Calu3 (cell line): Measurements from ENCODE around the gene USP44. TPM values are rescaled to one million over a fixed set of nuclear protein-coding genes. Genes with fewer than 3 reads are reported as not detected.

ENCODE experiments used
- BruUV-seq: library from RNA; stranded (reverse); fragments of 400-500 nt; replicated peaks from 2 replicates; lab custom pipeline; 2021; lab: Mats Ljungman, UMichigan
- CTCF ChIA-PET: fragments of 300-600 bp; sonication (Branson Sonifier 250); formaldehyde crosslinking; loops from one replicate; lab custom pipeline; 2022; ENCODE audit warnings: antibody characterized with exemption; lab: Charles Lee
- DNase-seq: peaks from one replicate; pipeline ENCODE4 v3.0.0; 2022
- H3K27ac Mint-ChIP-seq: one replicate; pipeline ENCODE4 v1.8.0; 2022; ENCODE audit warnings: mixed read lengths; ENCODE audit not compliant: unreplicated experiment
- H3K27me3 Mint-ChIP-seq: one replicate; pipeline ENCODE4 v1.8.0; 2022; ENCODE audit warnings: mixed read lengths; ENCODE audit not compliant: unreplicated experiment
- H3K36me3 Mint-ChIP-seq: one replicate; pipeline ENCODE4 v1.8.0; 2022; ENCODE audit warnings: mild to moderate bottlenecking, moderate library complexity, mixed read lengths; ENCODE audit not compliant: insufficient read depth, unreplicated experiment
- H3K4me1 Mint-ChIP-seq: one replicate; pipeline ENCODE4 v1.8.0; 2022; ENCODE audit warnings: mild to moderate bottlenecking, low read depth, mixed read lengths; ENCODE audit not compliant: unreplicated experiment
- H3K4me3 Mint-ChIP-seq: one replicate; pipeline ENCODE4 v1.8.0; 2022; ENCODE audit warnings: mild to moderate bottlenecking, low read depth, moderate library complexity, mixed read lengths; ENCODE audit not compliant: unreplicated experiment
- H3K9me3 Mint-ChIP-seq: one replicate; pipeline ENCODE4 v1.8.0; 2022; ENCODE audit warnings: low read depth, mixed read lengths; ENCODE audit not compliant: unreplicated experiment
- intact Hi-C: fragments of 100-400 bp; cut with micrococcal nuclease; formaldehyde crosslinking; loops from one replicate; pipeline ENCODE4 v1.10.0; 2022; ENCODE audit not compliant: unreplicated experiment
- total RNA-seq: library from RNA; stranded (reverse); gene quantifications from 2 replicates; pipeline ENCODE4 v1.2.3, GENCODE V29; 2022
- TF ChIP-seq, protein P1 (sequence below): fragments of 200-600 bp; IDR thresholded peaks from one replicate; pipeline ENCODE4 v1.8.0; 2022; ENCODE audit warnings: antibody characterized with exemption; ENCODE audit not compliant: unreplicated experiment

USP44 gene
- total RNA-seq, 1 experiment from 2014 or later = 14.0 TPM

DNA sequence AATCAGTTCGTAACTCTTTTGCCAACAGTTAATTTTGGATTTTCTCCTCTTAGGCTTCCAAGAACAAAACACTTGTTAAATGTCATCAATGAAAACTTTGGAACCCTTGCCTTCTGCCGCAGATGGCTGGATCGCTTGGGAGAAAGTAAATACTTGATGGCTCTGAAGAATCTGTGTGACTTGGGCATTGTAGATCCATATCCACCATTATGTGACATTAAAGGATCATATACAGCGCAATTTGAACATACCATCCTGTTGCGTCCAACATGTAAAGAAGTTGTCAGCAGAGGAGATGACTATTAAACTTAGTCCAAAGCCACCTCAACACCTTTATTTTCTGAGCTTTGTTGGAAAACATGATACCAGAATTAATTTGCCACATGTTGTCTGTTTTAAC is 37.7 kb downstream of the USP44 start:
- no peak for DNase-seq
- CTCF ChIA-PET = interaction anchor here (0.6 kb wide), 1 partner anchor 10 kb away, joined by 4 read pairs; no protein-coding TSS in a partner anchor

DNA sequence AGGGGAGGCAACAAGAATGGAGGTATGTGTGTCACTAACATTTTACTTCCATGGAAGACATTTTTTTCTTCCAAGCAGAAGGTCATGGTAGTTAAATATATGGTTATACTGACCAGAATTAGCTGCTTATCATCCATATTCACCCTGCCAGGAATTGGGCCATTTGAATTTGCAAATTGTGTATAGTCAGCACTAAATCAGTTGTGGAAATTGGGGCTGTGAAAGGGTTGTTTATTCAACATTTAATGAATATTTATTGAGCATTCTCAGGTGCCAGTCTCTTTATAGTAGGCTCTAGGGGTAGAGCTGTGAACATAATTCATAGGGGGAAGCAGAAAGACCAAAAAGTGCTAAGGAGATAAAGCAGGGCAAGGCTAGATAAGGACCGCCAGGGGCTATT is 39.3 kb downstream of the USP44 start:
- Mint-ChIP-seq H3K36me3 (peaks cover 56% of the 10 kb centered on the region), H3K9me3 (no peaks in the 10 kb centered on the region), H3K27ac (no peak overlapping the region), H3K27me3 (no peaks in the 10 kb centered on the region), H3K4me3 (no peak overlapping the region), H3K4me1 (peaks cover 3% of the 10 kb centered on the region)
- BruUV-seq = no TSS peak
- TF ChIP-seq, protein P1, sequence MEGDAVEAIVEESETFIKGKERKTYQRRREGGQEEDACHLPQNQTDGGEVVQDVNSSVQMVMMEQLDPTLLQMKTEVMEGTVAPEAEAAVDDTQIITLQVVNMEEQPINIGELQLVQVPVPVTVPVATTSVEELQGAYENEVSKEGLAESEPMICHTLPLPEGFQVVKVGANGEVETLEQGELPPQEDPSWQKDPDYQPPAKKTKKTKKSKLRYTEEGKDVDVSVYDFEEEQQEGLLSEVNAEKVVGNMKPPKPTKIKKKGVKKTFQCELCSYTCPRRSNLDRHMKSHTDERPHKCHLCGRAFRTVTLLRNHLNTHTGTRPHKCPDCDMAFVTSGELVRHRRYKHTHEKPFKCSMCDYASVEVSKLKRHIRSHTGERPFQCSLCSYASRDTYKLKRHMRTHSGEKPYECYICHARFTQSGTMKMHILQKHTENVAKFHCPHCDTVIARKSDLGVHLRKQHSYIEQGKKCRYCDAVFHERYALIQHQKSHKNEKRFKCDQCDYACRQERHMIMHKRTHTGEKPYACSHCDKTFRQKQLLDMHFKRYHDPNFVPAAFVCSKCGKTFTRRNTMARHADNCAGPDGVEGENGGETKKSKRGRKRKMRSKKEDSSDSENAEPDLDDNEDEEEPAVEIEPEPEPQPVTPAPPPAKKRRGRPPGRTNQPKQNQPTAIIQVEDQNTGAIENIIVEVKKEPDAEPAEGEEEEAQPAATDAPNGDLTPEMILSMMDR = no peak
- no peak for DNase-seq
- CTCF ChIA-PET = interaction anchor here (0.7 kb wide), 1 partner anchor 1310 kb away, joined by 3 read pairs; no protein-coding TSS in a partner anchor
- intact Hi-C loops = no loop called here

More for the DNA sequence above, 37.7 kb downstream of the USP44 start:
- H3K27ac Mint-ChIP-seq = no peak overlapping the region
- BruUV-seq = no TSS peak
- H3K27me3 Mint-ChIP-seq = no peaks in the 10 kb centered on the region
- H3K36me3 Mint-ChIP-seq = peaks cover 48% of the 10 kb centered on the region
- no peak overlapping the region for H3K4me3 Mint-ChIP-seq
- H3K9me3 Mint-ChIP-seq = no peaks in the 10 kb centered on the region
- TF ChIP-seq, protein P1 = no peak
- intact Hi-C loops = no loop called here
- peaks cover 9% of the 10 kb centered on the region for H3K4me1 Mint-ChIP-seq

DNA sequence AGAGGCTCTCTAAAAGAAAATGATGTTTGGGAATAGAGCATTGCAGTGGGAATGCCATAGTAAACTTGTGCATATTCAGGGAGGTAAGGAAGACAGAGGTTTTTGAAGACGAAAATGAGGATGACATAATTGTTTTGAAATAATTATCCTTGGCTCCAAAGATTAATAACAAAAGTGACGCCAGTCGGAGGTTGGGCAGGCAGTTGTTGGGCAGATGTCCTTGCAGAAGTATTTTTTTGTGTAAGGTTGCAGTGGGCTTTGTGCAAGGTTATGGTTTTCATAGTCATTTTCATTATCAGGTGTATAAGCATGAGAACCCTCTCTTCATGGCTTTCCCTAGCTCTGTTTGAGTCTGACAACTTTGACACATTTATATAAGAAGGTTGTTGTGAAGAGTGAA is 42.0 kb downstream of the USP44 start:
- intact Hi-C loops = no loop called here
- Mint-ChIP-seq H3K4me1 (no peaks in the 10 kb centered on the region), H3K27ac (no peak overlapping the region), H3K27me3 (no peaks in the 10 kb centered on the region), H3K4me3 (no peak overlapping the region), H3K36me3 (peaks cover 83% of the 10 kb centered on the region), H3K9me3 (no peaks in the 10 kb centered on the region)
- CTCF ChIA-PET = interaction anchor here (0.6 to 1.1 kb wide), 3 partner anchors 9 to 581 kb away, joined by 3 to 4 read pairs (median 3); no protein-coding TSS in a partner anchor
- TF ChIP-seq, protein P1 = no peak
- no TSS peak for BruUV-seq
- DNase-seq = no peak

DNA sequence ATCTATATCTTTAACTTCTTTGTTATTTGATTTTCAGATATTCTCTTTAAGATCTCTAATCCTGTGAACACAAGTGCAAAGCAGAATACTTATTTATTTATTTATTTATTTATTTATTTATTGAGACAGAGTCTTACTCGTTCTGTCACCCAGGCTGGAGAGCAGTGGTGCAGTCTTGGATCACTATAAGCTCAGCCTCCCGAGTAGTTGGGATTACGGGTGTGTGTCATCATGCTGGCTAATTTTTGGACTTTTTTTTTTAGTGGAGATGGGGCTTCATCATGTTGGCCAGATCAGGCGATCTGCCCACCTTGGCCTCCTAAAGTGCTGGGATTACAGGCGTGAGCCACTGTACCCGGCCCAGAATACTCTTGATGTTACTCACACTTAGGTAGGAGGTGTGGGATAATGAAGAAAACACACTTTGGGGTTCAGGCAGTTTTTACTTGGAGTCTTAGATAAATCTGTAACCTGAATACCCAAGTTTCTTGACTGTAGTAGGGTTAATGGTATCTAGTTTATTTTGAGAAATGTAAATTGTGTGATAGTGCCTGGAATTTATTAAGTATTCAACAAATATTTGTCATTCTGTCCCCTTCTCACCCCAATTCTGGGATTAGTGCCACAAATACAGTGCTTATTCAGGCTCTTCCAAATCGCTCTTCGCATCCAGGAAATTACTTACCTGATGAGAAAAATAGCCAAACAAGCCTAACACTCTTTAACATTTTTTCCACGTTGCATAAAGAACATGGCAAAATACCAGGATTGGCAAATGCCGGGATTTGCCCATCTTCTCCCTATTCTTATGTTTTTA is 44.4 kb downstream of the USP44 start:
- no peaks in the 10 kb centered on the region for H3K4me1 Mint-ChIP-seq
- intact Hi-C loops = no loop called here
- H3K9me3 Mint-ChIP-seq = no peaks in the 10 kb centered on the region
- peaks cover 71% of the 10 kb centered on the region for H3K36me3 Mint-ChIP-seq
- no peak overlapping the region for H3K27ac Mint-ChIP-seq
- CTCF ChIA-PET = interaction anchor here (0.6 to 0.7 kb wide), 2 partner anchors 27 to 95 kb away, joined by 3 read pairs; no protein-coding TSS in a partner anchor
- BruUV-seq = no TSS peak
- TF ChIP-seq, protein P1 = no peak
- DNase-seq = no peak
- H3K4me3 Mint-ChIP-seq = no peak overlapping the region
- H3K27me3 Mint-ChIP-seq = no peaks in the 10 kb centered on the region
